Left ventricle myocardium superior (tissue), 1 donor: Measurements from ENCODE around the gene FBH1. TPM values are rescaled to one million over a fixed set of nuclear protein-coding genes. Genes with fewer than 3 reads are reported as not detected.
"Not testable (repeated sequence)": the region's sequence is repeated elsewhere in the genome, so short reads cannot be mapped to it uniquely, and the experiment has no call there.

ENCODE experiments used
- ATAC-seq: fragments of 200-7000 bp; cut with Tn5 transposase; one replicate; pipeline ENCODE4 v1.9.1; 2020; ENCODE audit warnings: mild to moderate bottlenecking, moderate library complexity
- DNase-seq: peaks from one replicate; pipeline ENCODE4 v3.0.0-alpha.2; 2020
- intact Hi-C: fragments of 100-400 bp; cut with micrococcal nuclease; formaldehyde crosslinking; loops from one replicate; pipeline ENCODE4 v1.11.0; 2022
- total RNA-seq: library from RNA; stranded (reverse); fragmentation: NEBNext Ultra II Directional; extraction: Animal tissue kit (Norgen Biotek cat#: 25700); gene quantifications from one replicate; pipeline ENCODE4 v1.2.1, GENCODE V29; 2021
- donor health status: DM: no; HTN: yes; CAD: no; lungs with severe emphysema.

The FBH1 gene
- total RNA-seq, 1 donor from 2014 or later: 78.7 TPM

DNA sequence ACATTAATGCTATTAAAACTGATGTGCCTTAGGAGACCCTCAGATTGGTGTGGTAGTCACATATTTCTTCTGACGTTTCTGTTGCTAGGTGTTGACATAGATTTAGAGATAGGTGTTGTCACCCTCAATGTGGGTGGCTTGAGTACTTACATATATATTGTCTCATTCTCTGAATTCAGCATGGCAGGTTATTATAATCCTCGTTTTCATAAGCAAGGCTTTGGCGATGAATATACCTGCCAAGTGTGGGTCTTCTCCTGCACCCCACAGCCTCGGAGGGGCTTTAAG lies 7.0 kb downstream of the FBH1 start:
- intact Hi-C loops: no loop called here
- no peak for DNase-seq

DNA sequence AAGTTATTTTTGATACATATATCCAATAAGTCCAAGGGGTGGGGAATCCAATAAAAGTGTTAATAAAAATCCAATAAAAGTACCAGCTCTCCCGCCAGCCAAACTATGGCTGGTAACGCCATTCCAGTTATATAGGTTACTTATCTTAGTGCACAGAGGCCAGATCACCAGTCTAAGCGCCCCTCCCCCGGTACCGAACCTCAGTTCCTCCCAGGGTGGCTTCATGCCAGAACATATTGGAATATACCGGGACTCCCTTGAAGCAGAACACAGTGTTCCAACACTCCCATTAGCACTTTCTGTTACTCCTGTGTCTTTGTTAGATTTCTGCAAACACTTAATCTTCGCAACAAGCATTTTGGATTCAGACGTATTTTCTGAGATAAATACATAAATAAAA lies 7.5 kb downstream of the FBH1 start:
- ATAC-seq (peak; percentile 20), DNase-seq (no peak)
- intact Hi-C loops: no loop called here

More for the DNA sequence above, 7.0 kb downstream of the FBH1 start:
- no peak for ATAC-seq

DNA sequence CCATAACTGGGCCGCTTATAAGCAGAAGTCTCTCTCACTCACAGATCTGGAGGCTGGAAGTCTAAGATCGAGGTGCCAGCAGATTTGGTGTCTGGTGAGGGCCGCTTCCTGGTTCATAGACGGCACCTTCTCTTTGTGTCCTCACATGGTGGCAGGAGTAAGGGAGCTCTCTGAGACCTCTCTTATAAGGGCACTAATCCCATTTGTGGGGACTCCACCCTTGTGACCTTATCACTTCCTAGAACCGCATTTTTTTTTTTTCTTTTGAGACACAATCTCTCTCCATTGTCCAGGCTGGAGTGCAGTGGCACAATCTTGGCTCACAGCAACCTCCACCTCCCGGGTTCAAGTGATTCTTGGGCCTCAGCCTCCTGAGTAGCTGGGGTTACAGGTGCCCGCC lies 8.1 kb downstream of the FBH1 start:
- DNase-seq (no peak), ATAC-seq (no peak)
- intact Hi-C loops: no loop called here

DNA sequence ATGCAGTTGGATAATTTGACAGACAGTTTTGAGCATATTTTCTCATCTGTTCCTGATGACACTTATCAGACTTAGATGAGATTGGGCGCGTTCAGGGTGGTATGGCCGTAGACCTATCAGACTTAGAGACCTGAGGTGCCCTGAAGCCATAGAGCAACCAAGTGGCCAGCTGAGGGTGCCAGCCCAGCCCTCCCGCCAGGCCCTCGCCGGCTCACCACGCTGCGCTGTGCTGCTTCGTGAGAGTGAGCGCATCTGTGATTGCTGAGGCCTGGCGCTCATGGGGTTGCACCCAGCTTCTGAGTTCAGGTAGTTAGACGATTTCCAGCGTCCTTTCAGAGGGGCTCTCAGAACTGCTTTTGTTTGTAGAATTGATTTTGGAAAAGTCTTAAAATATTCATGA lies 10.2 kb downstream of the FBH1 start:
- ATAC-seq: no peak
- no peak for DNase-seq
- intact Hi-C loops: no loop called here

DNA sequence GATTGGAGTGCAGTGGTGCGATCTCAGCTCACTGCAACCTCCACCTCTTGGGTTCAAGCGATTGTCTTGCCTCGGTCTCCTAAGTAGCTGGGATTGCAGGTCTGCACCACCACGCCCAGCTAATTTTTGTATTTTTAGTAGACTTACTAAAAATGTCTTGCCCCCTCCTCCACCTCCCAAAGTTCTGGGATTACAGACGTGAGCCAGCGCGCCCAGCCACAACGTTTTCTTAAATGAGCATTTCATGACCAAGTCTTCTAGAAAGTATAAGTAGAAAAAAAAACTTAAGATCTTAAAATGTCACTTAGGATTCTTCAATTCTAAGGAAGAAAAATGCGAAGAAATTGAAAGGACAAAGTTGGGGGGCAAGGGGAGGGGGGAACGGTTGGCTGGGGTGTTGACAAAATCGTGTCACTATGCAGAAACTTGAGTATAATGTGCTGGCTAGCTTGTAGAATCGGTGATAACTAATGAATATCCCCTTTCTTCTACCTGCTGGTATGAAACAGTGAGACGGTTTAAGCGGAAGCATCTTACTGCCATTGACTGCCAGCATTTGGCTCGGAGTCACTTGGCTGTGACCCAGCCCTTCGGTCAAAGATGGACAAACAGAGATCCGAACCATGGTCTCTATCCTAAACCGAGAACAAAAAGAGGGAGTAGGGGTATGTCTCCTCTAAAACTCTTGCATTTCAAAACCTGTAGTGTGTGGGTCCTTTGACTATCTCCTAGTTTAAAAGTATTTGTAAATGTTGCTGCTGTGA lies 12.7 kb downstream of the FBH1 start:
- DNase-seq: peak; percentile 62
- ATAC-seq: peak; percentile 24
- intact Hi-C loops: no loop called here

DNA sequence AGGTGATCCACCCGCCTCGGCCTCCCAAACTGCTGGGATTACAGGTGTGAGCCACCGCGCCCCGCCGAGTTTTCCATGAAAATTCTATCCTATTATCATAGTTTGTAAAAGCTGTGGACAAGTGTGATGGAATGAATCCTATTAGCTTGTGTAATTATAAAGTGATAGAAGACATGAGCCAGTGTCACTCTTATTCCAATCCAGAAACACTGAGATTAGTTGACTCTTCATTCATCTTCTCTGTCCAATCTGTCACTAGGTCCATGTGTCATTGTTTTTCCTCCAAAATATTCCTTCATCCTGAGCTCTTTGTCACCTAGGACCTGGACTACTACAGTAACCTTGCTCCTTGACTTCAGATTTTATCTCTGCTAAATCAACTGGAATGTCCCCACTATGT lies 13.5 kb downstream of the FBH1 start:
- DNase-seq: no peak
- no peak for ATAC-seq
- intact Hi-C loops: no loop called here

DNA sequence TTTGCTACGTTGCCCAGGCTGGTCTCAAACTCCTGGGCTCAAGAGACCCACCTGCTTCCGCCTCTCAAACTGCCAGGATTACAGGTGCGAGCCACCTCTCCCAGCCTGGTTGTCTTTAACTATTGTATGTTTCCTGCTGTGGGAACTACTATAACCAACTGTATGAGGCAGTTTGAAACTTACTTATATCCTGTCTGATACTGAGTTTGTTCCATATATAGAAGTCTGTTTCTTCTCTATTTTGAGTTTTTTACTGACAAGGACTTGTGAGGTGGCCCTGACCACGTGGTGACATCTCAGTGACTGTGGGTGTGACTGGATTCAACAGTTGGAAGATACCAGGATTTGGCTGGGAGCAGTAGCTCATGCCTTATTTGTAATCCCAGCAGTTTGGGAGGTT lies 14.2 kb downstream of the FBH1 start:
- intact Hi-C loops: no loop called here
- no peak for DNase-seq
- peak; percentile 63 for ATAC-seq

DNA sequence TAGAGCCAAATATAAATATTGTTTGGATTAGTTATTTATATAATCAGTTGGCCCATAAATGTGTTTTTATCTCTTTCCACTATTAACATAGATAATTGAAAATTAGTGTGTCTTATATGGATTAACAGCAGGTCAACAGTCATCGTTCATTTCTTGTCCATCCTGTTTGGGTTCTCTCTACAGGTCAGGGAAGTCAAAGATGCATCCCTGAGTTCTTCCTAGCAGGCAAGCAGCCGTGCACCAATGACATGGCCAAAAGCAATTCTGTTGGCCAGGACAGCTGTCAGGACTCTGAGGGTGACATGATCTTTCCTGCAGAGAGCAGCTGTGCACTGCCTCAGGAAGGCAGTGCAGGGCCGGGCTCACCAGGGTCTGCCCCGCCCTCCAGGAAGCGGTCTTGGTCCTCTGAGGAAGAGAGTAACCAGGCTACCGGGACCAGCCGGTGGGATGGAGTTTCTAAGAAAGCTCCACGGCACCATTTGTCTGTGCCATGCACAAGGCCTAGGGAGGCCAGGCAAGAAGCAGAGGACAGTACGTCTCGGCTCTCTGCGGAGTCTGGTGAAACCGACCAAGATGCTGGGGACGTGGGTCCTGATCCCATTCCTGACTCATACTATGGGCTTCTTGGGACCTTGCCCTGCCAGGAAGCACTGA lies 15.9 kb downstream of the FBH1 start:
- DNase-seq (peak; percentile 71), ATAC-seq (peak; percentile 88)
- intact Hi-C loops: no loop called here

DNA sequence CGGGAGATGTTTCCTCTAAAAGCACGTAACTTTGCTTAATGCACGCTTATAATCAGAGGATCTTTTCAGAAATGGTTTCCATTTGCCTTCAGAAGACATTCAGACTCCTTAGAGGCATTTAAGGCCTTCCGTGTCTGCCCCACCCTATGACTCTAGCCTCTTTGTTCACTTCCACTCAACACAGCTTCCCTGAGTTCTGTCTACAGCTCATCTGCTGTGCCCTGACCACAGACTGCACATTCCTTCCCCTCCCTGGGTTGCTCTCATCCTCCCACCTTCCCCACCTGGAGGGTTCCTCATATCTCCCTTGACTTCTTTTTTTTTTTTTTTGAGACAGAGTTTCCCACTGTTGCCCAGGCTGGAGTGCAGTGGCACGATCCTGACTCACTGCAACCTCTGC lies 16.6 kb downstream of the FBH1 start:
- ATAC-seq (peak; percentile 5), DNase-seq (no peak)
- intact Hi-C loops: no loop called here

DNA sequence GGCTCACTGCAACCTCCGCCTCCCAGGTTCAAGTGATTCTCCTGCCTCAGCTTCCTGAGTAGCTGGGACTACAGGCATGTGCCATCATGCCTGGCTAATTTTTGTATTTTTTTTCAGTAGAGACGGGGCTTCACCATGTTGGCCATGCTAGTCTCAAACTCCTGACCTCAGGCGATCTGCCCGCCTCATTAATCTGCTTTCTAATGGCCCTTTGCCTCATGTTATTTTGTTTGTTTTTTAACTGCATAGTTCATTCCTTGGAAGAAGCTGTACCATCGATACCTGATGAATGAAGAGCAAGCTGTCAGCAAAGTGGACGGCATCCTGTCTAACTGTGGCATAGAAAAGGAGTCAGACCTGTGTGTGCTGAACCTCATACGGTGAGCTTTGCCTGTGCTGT lies 18.6 kb downstream of the FBH1 start:
- intact Hi-C loops, ATAC-seq, DNase-seq: not testable (repeated sequence)

DNA sequence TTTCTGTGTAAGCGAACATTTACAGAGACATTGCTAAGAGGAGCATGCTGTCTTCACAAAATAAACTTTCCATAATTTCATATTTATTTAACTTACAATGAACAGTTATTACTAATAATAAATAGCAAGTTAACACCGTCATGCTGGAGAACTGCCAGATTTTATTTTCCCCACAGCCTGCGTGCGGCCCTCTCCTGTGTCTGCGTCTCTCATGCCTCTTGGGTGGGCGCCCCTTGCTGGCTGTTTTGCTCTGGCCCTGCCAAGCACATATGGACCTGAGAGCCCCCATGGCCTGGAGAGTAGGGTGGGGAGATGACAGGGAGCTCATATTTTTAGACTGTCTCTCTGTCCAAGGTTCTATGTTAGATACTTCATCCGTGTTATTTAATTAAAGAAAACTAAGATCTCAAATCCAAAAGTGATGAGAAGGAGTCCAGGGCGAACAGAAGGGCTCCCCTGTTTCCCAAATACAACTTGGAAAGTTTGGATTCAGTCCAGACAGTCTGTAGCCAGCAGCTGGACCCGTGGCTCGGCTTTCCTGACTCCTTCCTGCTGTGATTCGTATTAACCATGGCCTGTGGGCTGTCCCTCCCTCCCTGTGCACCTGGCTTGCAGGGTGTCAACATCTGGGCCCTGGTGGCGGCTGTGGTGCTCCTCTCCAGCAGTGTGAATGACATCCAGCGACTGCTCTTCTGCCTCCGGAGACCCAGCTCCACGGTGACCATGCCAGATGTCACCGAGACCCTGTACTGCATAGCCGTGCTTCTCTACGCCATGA lies 20.5 kb downstream of the FBH1 start:
- intact Hi-C loops: no loop called here
- DNase-seq (peak; percentile 47), ATAC-seq (peak; percentile 48)

DNA sequence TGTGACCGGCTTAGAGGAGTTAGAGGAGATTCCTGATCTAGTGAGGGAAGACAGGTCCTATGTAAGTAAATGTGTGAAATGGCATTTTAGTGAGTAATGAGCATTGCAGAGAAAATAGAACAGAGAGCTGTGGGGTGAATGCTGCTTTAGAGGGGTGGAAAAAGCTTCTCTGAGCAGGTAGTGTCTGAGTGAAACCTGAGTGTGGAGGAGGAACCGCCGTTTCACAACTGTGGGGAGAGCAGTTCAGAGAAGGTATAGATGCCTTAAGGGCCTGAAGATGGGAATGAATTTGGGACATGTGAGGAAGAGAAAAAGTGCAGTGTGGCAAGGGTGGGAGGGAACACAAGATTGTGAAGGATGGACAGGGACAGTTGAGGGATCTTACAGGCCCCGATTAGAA lies 21.6 kb downstream of the FBH1 start:
- ATAC-seq (no peak), DNase-seq (no peak)
- intact Hi-C loops: no loop called here

DNA sequence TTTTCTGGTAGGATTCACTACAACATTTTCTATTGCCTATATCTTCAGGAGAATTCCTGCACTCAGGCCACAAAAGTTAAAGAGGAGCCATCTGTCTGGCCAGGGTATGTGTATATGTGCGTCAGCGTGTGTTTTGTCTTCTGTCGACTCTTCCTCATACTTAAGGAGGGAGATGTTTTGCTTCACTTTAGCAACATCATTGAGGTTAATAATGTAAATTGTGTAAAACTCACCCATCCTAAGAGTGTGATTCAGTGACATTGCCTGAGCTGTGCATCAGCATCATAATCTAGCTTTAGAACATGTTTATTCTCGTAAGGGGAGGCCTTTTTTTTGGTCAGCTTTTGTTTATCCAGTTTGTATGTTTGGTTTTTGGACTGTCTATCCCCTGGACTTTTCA lies 23.7 kb downstream of the FBH1 start:
- intact Hi-C loops: no loop called here
- DNase-seq: no peak
- no peak for ATAC-seq

DNA sequence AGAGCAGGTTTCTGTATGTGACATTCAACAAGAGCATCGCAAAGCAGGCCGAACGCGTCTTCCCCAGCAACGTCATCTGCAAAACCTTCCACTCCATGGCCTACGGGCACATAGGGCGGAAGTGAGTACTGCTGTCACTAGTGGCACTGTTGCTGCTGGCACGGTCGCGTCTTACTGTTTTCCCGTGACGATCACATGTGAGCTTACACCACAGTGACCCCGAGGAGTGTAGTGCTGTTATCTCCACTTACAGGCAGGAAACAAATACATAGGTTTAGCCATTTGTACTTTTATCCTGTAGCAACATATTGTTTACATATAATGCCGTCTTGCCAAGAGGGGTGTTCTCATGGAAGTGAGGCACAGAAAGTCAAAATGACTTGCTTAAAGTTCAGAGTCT lies 25.4 kb downstream of the FBH1 start:
- intact Hi-C loops: no loop called here
- no peak for DNase-seq
- ATAC-seq: no peak

DNA sequence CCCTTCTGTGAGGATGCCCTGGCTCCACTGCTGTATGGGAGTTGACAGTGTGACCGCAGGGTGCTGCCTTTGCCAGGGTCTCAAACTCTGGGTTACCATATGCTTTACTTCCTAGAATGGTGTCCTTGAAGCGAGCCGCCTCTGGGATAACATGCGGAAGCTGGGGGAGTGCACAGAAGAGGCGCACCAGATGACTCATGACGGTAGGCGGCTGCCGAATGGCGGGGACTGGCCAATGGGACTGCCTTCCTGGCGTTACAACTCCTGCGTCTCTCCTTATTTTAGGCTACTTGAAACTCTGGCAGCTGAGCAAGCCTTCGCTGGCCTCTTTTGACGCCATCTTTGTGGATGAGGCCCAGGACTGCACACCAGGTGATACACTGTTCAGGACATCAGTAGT lies 27.3 kb downstream of the FBH1 start:
- no peak for DNase-seq
- no peak for ATAC-seq
- intact Hi-C loops: no loop called here

DNA sequence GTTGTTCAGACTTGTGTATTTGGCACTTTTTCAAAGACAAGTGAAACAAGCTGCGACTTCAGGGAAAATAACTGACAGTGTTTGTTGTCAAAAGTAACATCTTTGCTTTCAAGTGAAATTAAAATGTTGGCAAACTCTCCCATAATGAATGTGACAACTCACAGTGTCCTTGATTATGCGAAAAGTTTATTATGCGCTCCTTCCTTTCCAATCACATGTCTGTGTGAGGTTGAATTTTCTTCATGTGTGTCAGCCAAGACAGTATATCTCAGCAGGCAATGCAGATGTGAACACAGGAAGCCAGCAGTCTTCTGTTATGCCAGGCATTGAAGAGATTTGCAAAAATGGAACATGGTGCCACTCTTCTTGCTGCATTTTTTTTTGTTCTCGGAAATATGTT lies 28.7 kb downstream of the FBH1 start:
- intact Hi-C loops: no loop called here
- ATAC-seq: no peak
- DNase-seq: no peak

DNA sequence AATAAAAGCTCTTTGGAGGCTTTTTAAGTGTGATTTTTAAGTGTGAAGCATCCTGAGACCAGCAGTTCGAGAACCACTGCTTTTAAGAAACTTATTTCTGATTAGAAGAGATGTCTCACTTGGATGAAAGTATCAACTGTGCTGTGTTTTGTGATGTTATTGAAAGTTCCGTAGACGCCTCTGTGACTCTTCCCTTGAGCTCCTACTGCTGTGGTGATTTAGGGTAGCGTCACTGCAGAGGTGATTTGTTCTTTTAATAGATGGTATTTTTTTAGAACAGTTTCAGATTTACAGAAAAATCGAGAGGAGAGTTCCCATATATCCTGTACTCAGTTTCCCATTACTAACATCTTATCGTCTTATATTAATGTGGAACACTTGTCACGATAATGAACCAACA lies 29.5 kb downstream of the FBH1 start:
- intact Hi-C loops: no loop called here
- no peak for ATAC-seq

DNA sequence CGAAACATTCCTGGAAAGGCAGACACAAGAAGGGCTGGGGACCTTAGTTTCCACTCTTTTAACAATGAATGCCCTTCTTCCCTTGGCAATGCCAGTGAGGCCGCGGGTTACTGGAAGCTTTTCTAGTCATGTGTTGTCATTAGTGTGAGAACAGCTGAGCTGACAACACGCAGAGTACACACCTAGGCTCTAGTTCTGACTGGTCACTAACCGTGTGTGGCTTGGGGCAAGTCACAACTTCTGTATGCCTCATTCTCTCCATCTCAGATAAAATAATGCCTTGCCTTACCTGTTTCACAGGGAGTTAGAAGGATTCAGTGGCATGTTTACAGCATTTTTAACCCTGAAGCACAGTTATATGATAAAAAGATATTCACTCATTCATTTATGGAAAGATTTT lies 31.7 kb downstream of the FBH1 start:
- no peak for ATAC-seq
- no peak for DNase-seq
- intact Hi-C loops: no loop called here

More for the DNA sequence above, 29.5 kb downstream of the FBH1 start:
- no peak for DNase-seq

DNA sequence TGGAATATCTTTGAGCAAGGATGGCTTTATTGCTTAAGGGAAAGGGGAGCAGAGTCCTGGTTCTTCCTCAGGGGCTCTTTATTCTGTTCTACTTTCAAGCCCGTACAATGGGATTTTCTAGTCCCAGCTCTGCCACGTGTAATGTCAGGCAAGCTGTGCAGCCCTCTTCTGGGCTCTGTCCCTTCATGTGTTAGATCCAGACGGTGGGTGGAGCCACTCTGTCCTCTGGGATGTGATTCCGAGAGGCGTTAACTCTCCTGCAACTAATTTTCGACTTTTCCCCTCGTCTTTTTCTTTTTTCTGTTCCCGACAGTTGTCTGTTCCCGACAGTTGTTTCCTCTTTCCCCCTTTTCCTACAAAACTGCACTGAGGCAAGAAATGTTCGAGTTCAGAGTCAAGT lies 34.8 kb downstream of the FBH1 start:
- ATAC-seq: no peak
- intact Hi-C loops: no loop called here
- DNase-seq: no peak

DNA sequence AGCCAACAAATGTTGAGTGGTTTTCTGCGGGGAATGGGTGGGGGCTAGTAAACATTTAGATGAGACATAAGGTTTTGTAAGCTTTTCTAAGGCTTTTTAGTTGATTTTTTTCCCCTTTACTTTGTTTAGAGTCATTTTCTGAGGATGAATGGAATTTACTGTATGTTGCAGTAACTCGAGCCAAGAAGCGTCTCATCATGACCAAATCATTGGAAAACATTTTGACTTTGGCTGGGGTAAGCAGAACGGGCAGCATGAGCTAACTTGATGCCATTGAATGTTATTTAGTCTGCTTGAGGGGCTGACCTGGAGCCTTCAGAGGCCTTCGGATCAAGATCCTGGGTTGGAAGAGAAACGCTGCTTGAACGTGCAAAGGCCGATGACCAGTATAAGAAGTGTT lies 37.3 kb downstream of the FBH1 start:
- ATAC-seq: no peak

DNA sequence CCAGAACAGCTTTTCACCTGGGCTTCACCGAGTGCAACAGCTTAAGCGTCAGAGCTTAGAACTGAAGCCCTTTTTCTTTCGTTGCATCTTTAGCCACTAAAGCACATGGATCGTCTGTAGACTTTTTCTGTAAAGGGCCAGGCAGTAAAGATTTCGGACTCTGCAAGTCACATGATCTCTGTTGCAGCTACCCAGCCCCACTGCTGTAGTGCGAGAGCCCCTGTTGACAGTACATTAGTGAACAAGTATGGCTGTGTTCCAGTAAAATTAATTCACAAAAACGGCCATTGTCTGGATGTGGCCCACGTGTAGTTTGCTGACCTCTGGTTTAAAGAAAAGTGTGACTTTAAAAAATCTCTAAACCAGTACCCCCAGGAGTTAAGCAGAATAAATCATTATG lies 39.4 kb downstream of the FBH1 start:
- ATAC-seq (no peak), DNase-seq (no peak)
- intact Hi-C loops: no loop called here

More for the DNA sequence above, 37.3 kb downstream of the FBH1 start:
- intact Hi-C loops: no loop called here
- DNase-seq: no peak
